HCEC 1CT (cell line): ENCODE results near the gene PRAMEF33.
"Not testable (repeated sequence)": the region's sequence is repeated elsewhere in the genome, so short reads cannot be mapped to it uniquely, and the experiment has no call there.

Source experiments
- DNase-seq: peaks from one replicate; pipeline ENCODE4 v3.0.0-alpha.2; 2017

The PRAMEF33 gene, protein sequence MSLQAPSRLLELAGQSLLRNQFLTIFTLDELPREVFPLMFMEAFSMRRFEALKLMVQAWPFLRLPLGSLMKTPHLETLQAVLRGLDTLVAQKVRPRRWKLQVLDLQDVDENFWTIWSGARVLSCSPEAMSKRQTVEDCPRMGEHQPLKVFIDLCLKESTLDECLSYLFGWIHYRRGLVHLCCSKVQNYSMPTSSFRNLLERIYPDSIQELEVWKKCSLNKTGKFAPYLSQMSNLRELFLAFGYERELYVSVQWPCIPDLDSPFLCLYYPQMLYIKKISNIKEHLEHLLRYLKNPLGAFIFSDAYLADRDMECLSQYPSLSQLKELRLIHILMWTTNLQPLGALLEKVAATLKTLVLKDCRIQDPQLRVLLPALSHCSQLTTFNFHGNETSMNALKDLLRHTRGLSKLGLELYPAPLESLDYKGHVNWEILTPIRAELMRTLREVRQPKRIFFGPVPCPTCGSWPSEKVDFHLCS

DNA sequence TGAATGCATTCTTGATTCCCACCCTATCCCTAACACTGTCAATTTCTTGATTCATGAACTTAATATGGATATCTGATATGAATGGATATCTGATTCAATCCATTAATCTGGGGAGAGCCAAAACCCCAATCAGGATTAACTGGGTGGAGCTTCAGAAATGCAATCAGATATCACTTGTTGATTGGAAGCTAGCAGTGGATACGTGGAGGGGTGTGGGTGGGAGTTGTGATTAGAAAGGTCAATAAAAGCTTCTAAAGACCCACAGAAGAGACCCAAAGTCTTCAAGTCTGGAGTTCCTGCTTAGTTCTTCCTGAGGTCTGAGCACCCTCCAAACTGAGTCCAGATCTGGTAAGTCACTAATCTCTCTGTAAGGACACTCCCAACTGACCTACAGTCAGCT, at the start of gene PRAMEF33:
PRAMEF33 (plus strand) TSS at position 301 of the 400 bp plus-strand sequence. CDS start 2,416 bp downstream, outside the sequence.
- not testable (repeated sequence) for DNase-seq

DNA sequence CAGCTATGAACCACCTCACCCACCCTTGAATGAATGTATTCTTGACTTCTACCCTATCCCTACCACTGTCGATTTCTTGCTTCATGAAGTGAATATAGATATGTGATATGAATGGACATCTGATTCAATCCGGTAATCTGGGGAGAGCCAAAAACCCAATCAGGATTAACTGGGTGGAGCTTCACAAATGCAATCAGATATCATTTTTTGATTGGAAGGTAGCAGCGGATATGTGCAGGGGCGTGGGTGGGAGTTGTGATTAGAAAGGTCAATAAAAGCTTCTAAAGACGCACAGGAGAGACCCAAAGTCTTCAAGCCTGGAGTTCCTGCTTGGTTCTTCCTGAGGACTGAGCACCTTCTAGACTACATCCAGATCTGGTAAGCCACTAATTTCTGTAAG, 49.4 kb upstream of the PRAMEF33 start, which contains the start of gene PRAMEF5:
PRAMEF5 (plus strand) TSS at position 301 of the 400 bp plus-strand sequence. CDS start 5,071 bp downstream, outside the sequence.
- not testable (repeated sequence) for DNase-seq

DNA sequence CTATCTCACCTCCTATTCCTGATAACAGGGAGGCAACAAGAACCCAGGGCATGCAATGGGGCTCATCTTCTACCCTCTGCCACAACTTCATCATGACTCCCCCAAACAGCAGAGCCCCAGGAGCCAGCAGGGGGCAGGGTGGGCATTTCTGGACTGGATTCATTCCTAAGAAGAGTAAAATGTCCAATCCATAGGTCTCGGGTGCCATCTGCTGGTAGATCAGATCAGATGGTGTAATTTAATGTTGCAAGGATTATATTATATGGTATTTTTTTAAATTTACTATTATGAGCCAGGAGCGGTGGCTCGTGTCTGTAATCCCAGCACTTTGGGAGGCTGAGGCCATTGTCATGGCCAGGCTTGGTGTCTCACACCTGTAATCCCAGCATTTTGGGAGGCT, 38.2 kb upstream of the PRAMEF33 start:
- DNase-seq = not testable (repeated sequence)

DNA sequence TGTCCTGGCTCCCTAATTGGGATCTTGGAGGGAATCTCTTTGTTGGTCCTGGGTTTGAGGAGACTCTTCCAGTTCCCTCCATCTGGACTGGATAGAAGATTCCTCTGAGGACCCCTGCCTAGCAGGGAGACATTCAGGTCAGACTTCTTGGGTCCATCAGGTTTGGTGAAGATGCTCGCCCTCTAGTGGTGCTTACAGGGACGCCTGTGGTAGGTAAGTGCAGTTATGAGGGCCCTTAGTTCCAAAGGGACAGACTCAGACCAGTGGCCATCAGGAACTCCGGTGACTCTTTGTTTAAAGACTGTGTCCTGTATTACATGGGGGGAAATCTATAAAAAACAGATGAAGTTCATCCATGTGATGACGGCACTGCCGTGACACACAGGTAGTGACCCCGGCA, 26.3 kb upstream of the PRAMEF33 start:
- DNase-seq = not testable (repeated sequence)

DNA sequence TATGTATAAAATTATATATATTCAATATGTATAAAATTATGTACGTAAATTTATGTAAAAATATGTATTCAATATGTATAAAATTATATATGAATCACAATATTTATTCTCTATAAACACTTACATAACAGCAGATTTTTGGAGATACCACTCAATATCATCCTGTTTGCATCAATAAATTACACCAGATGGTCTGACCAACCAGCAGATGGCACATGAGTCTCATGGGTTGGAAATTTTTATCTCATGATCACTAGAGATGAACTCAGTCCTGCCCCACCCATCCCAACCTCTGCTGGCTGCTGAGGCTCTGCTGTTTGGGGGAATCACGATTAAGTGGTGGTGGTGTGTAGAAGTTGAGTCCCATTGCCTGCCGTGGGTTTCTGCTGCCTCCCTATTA, 23.7 kb upstream of the PRAMEF33 start:
- not testable (repeated sequence) for DNase-seq

DNA sequence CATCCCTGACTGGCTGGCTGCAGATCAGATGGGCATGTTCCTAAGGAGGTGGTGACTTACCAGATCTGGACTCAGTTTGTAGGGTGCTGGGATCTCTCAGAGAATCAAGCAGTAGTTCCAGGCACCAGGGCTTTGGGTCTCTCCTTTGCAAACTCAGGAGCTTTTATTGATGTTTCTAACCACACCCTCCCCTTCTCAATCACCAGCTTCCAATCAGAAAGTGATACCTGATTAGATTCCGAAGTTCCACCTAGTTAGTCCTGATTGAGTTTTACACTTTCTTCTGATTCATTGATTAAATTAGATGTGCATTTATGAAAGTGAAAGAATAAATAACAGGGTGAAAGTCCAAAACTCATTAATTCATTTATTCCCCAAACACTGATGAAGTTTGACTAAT, 18.3 kb upstream of the PRAMEF33 start, which contains the start of gene PRAMEF8:
PRAMEF8 (minus strand) TSS at position 101 of the 400 bp plus-strand sequence. CDS start 1,046 bp downstream, outside the sequence.
- DNase-seq = not testable (repeated sequence)

DNA sequence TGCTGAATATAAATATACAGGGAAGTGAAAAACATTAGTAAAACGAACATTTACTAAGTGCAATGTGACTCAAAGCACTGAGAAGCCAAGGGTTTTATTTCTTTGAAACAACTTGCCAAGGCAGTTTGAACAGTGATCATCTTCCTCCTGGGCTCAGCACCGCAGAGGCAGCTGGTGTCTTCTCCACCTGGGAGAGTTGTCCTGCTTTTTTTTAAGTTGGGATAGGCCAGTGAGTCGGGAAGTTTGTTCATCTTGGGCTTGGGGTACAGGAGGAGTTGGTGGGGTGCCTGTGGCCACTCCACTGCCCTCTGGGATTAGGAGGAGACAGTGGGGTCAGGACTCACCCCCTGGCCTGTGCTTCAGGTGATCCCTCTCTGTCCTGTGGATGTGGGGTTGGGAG, 14.3 kb upstream of the PRAMEF33 start:
- DNase-seq = not testable (repeated sequence)

DNA sequence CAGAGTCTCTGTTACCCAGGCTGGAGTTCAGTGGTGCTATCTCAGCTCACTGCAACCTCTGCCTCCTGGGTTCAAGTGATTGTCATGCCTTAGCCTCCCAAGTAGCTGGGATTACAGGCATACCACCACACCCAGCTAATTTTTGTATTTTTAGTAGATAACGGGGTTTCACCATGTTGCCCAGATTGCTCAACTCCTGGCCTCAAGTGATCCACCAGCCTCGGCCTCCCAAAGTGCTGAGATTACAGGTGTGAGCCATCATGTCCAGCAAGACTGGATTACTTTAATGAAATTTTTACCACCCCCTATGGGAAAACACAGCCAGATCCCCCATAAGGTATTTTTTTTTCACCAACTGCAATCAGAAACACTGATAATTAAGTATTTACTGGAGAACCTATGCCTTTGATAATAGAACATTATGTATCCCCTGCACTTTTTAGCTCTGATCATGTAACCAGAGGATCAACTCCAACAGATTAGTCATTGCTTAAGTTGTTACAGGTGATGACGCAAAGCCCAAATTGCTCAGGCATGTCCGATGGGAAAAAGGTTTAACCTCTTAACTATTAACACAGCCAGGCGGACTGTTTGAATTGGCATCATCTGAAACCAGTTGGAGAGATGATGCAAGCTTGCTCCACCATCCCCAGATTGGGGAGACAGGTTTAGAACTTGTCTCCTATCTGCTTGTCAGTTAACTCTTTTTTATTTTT, 6.0 kb upstream of the PRAMEF33 start:
- not testable (repeated sequence) for DNase-seq

DNA sequence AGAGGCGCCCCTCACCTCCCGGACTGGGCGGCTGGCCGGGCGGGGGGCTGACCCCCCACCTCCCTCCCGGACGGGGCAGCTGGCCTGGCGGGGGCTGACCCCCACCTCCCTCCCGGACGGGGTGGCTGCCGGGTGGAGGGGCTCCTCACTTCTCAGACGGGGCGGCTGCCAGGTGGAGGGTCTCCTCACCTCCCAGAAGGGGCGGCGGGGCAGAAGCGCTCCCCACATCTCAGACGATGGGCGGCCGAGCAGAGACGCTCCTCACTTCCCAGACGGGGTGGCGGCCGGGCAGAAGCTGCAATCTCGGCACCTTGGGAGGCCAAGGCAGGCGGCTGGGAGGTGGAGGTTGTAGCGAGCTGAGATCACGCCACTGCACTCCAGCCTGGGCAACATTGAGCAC, 4.6 kb upstream of the PRAMEF33 start:
- not testable (repeated sequence) for DNase-seq

DNA sequence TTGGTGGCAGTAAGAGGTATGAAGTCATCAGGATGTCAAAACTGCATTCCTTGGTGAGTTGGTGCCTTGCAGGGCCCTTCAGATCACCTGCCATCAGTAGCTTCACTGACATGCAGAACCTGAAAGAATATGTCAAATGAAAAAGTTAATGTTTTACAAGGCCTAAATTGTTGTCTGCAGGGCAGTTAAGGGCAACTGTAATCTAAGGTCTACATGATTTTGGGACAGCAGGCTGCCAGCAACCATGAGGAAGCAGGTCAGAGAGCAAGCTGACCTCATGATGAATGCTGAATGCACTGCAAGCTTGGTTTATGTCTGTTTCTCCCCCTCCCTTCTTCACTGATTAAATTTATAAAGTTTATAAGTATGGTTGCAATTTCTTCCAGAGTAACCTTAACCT, 1.1 kb upstream of the PRAMEF33 start:
- DNase-seq = not testable (repeated sequence)

DNA sequence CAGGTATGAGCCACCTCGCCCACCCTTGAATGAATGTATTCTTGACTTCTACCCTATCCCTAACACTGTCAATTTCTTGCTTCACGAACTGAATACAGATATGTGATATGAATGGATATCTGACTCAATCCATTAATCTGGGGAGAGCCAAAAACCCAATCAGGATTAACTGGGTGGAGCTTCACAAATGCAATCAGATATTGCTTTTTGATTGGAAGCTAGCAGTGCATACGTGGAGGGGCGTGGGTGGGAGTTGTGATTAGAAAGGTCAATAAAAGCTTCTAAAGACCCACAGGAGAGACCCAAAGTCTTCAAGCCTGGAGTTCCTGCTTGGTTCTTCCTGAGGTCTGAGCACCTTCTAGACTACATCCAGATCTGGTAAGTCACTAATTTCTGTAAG, 11.9 kb downstream of the PRAMEF33 start, which contains the start of gene PRAMEF15:
PRAMEF15 (plus strand) TSS at position 301 of the 400 bp plus-strand sequence. CDS start 2,827 bp downstream, outside the sequence.
- DNase-seq = not testable (repeated sequence)

DNA sequence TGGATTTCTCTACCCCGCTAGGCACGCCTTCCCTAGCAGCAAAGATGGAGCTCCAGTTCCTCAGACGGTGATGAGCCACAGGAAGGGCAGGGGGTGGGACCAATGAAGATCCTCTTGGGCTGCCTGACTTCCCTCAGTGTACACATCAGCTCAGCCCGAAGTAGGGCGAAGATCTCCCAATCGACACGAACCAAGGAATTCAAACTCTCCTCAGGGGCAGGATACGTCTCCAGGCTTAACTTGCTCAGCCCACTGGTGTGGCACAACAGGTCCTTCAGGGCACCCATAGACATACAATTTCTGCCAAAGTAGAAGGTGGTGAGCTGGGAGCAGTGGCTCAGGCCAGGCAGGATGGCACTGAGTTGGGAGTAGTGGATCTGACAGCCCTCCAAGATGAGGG, 39.2 kb downstream of the PRAMEF33 start:
- DNase-seq = not testable (repeated sequence)

DNA sequence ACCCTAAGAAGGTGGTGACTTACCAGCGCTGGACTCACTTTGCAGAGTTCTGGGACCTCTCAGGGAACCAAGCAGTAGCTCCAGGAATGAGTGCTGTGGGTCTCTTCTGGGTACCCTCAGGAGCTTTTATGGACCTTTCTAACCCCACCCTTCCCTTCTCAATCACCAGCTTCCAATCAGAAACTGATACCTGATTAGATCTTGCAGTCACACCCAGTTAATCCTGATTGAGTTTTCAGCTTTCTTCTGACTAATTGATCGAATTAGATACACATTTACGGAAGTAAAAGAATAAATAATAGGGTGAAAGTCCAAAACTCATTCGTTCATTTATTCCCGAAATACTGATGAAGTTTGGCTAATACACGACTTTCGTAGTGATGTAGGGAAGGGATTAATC, 43.7 kb downstream of the PRAMEF33 start, which contains the start of gene PRAMEF14:
PRAMEF14 (minus strand) TSS at position 101 of the 400 bp plus-strand sequence. CDS start 1,820 bp downstream, outside the sequence.
- DNase-seq = not testable (repeated sequence)

DNA sequence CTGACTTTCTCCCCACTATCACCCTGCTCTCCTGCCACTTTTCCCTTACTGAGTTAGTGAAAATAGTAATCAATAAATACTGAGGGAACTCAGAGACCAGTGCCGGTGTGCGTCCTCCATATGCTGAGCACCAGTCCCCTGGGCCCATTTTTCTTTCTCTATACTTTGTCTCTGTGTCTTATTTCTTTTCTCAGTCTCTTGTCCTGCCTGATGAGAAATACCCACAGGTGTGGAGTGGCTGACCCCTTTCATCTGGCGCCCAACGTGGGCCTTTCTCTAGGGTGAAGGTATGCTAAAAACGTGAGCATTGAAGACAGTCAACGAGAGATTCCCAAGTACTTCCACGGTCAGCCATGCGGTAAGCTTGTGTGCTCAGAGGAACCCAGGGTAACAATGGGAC, 50.1 kb downstream of the PRAMEF33 start:
- not testable (repeated sequence) for DNase-seq

DNA sequence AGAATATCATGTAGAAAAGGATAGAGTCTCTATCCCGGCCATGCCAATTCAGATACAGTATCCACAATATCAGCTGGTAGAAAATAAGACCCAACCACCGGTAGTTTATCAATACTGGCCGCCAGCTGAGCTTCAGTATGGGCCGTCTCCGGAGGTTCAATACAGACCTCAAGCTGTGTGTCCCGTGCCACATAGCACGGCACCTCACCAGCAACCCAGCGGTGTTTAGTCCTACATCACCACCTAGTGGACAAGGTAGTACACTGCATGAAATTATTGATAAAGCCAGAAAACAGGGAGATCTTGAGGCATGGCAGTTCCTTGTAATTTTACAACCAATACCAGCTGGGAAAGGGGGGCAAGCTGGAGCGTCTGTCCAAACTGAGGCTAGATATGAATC, 51.1 kb downstream of the PRAMEF33 start:
- DNase-seq = not testable (repeated sequence)

DNA sequence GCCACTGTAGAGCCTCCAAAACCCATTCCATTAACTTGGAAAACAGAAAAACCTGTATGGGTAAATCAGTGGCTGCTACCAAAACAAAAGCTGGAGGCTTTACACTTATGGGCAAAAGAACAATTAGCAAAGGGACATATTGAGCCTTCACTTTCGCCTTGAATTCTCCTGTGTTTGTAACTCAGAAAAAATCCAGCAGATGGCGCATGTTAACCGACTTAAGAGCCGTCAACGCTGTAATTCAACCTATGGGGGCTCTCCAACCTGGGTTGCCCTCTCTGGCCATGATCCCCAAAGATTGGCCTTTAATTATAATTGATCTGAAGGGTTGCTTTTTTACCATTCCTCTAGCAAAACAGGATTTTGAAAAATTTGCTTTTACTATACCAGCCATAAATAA, 53.4 kb downstream of the PRAMEF33 start:
- peak; percentile 6 for DNase-seq
